Stimulated activated CD4-positive, alpha-beta T cell treated with anti-CD3 and anti-CD28 coated beads, Interleukin-1b, Interleukin-23, amount 100 ng/mL, for 4 hours (primary cell): ENCODE results near the gene ASGR2.
"Not testable (repeated sequence)": the region's sequence is repeated elsewhere in the genome, so short reads cannot be mapped to it uniquely, and the experiment has no call there.

Experiments used
- DNase-seq, 2 donors: peaks; one replicate each; pipeline ENCODE4 v3.0.0-alpha.2; 2020; ENCODE audit warnings: low read depth in 2 of 2

Gene ASGR2

GRCh38 chr17:7124923-7125322 lies 10.3 kb upstream of the ASGR2 start:
- DNase-seq: no peak

- no peak for DNase-seq
These were observed 9.2 kb upstream of the ASGR2 start for GRCh38 chr17:7123844-7124243.

DNA sequence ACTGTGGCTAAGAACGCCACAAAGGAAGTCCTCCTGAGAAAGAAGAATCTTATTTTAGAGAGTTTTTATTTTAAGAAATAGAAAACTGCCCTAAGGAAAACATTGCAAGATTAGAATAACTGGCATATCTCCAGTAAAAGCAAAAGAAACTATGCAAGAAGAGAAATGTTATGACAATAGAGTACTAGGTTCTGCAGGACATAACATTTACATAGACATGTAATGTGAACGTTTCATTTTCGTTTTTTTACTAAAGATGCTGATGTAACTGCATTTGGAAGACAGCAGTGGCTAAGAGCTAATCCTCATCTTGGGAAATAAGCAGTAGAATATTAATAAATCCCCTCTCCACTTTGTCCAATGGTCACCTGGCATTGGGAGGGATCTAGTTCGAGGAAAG lies 7.8 kb upstream of the ASGR2 start:
- DNase-seq: no peak

DNA sequence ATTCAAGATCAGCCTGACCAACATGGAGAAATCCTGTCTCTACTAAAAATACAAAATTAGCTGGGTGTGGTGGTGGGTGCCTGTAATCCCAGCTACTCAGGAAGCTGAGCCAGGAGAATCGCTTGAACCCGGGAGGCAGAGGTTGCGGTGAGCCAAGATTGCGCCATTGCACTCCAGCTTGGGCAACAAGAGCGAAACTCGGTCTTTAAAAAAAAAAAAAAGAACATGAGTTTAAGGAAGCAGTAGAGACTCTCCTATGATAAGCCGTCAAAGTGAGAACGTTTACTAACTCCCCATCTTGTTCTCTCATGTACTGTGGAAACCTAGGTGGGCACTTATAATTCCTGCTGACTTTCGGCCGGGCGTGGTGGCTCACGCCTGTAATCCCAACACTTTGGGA lies 6.0 kb upstream of the ASGR2 start:
- DNase-seq: not testable (repeated sequence)

DNA sequence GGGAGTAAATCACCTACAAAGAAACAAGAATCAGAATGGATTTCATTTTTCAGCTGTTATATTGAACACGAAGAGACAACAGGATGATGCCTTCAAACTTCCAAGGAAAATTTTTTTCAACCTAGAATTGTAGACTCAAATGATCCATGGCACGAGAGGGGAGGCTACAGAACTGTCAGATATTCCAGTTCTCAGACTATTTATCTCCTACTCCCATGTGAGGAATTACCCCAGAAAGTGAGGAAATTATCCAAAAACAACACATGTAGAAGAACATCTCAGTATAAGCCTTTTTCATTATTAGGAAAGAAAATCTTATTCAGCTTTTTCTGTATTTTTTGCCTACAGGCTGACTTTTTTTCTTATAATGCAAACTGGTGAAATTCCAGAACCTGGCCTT lies 5.5 kb upstream of the ASGR2 start:
- no peak for DNase-seq

DNA sequence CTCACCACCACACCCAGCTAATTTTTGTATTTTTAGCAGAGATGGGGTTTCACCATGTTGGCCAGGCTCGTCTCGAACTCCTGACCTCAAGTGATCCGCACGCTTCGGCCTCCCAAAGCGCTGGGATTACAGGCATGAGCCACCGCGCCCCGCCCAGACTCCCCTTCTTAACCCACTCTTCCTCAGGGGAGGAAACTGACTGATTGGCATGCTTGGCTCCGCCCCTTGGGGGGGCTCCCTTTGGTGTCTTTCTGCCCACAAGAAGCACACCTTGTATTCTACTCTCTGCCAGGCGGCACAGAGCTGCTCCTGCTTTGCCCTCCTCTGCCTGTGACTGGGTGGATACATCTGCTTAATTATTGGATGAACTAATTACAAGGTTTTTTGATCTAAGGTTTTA lies 4.7 kb upstream of the ASGR2 start:
- no peak for DNase-seq

GRCh38 chr17:7114875-7115614 lies 423 bp upstream of the ASGR2 start:
- no peak for DNase-seq

DNA sequence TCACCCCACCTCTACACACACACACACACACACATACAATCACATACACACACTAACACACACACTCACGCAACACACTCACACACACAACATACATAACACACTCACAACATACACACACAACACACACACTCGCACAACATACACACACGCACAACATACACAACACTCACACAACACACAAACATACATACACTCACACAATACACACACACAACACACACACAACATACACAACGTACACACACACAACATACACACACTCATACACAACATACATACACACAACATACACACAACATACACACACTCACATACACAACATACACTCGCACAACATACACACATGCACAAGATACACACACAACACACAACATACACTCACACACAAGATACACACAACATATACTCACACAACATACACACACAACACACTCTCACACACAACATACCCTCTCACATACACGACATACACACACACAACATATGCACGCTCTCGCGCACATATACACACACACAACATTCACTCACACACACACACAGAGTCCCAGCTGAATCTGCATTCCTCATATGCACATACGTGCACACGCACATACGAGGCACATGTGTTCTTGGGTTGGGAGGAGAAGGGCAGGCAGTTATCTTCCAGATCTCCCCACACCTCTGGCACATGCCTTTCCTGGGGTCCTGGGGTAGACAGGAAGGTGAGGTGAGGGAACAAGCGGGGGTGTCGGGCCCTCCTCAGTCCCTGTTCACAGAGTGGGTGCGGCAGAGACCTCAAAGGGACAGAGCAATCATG lies 1.1 kb downstream of the ASGR2 start:
- no peak for DNase-seq

- DNase-seq: no peak
These were observed 2.0 kb downstream of the ASGR2 start for GRCh38 chr17:7112510-7113108.

- DNase-seq: no peak
These were observed 2.7 kb downstream of the ASGR2 start for GRCh38 chr17:7111784-7112509.

GRCh38 chr17:7110617-7111306 lies 3.9 kb downstream of the ASGR2 start:
- no peak for DNase-seq

DNA sequence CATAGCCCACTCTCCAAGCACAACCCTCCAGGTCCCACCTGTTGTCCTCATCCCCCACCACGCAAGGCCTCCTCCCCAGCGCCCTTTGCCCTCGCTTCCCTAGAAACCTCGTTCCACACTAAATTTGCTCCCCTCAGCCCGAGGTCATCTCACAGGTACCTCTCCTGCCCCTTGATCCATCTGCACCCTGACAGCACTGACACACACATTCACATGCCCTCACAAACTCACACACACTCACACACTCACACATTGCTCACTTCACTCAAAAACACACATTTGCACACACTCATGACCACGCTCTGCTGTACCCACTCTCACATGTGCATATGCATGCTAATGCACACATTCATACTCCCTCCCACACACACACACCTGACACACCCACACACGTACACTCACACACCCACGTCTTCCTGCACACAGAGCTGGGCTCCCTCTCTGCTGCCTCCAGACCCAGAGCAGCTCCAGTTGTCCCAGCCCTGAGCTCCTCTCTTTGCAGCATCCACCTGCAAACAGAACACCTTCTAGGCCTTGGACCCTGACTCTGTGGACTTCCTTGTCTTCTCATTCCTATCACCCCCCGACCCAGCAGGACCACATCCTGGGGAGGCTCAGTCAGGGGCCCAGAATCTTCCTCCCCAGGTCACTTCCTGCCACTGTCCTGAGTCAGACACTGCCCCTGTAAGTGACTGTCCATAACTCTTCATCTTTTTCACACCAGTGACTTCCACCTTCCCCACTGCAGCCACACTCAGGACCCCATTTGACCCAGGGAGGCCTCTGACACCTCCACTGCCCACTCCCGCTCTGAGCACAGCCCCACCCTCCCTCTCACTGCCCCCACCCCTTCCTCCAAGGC lies 4.9 kb downstream of the ASGR2 start:
- DNase-seq: no peak

GRCh38 chr17:7108981-7109380 lies 5.6 kb downstream of the ASGR2 start:
- no peak for DNase-seq

DNA sequence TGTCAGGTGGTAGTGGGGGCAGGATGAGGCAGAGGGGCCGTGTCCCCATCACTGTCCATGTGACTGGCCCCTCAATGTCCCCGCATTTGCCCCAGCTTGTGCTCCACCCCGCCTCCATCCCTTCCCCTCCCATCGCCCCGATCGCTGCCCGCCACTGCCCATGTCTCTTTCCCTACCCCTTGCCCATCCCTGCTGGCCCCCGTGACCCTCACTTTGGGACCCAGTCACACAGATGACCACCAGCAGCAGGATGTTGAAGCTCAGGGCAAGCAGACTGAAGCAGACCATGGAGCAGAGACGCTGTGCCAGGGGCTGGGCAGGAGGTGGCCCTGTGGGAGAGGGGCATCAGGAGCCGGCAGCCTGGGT lies 6.1 kb downstream of the ASGR2 start:
- DNase-seq: no peak

GRCh38 chr17:7107795-7108559 lies 6.6 kb downstream of the ASGR2 start:
- DNase-seq: no peak

- DNase-seq: no peak
These were observed 7.4 kb downstream of the ASGR2 start for GRCh38 chr17:7107012-7107754.

GRCh38 chr17:7102421-7102820 lies 12.2 kb downstream of the ASGR2 start:
- DNase-seq: no peak

DNA sequence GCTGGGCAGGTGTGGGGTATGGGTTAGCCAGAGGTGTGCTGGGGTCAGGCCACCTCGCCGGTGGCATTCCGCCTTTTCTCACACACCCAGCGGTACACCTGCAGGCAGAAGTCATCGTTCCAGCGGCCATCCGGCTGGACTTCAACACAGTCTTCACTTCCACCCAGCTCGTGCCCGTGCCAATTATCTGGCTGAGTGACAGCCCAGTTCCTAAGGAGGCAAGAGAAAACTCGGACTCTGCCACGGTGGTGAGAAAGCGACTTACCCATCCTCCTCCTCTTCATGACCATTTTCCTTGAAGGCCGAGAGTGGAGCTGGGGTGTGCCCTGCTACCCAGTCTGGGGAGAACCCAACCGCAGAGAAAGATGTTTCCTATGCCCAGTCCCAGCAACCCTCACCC lies 13.1 kb downstream of the ASGR2 start:
- no peak for DNase-seq
